Inflammatory macrophage treated with lipopolysaccharide for 4 hours (primary cell): ENCODE data around the gene EHMT1.

ENCODE experiments used
- DNase-seq: peaks from one replicate; pipeline ENCODE4 v3.0.0-alpha.2; 2020

The EHMT1 gene

GRCh38 chr9:137648396-137648795 lies 29.6 kb downstream of the EHMT1 start:
- DNase-seq, result no peak

- DNase-seq, result no peak
Observed at GRCh38 chr9:137649553-137649952, 30.7 kb downstream of the EHMT1 start.

GRCh38 chr9:137650259-137650658 lies 31.5 kb downstream of the EHMT1 start:
- DNase-seq, result no peak

- no peak for DNase-seq
Observed at GRCh38 chr9:137650779-137651178, 32.0 kb downstream of the EHMT1 start.

GRCh38 chr9:137656416-137656815 lies 37.6 kb downstream of the EHMT1 start:
- DNase-seq, result no peak

- no peak for DNase-seq
Observed at GRCh38 chr9:137657606-137658005, 38.8 kb downstream of the EHMT1 start.

- no peak for DNase-seq
Observed at GRCh38 chr9:137658781-137659180, 40.0 kb downstream of the EHMT1 start.

- peak; percentile 81 for DNase-seq
Observed at GRCh38 chr9:137660144-137660543, 41.3 kb downstream of the EHMT1 start.

GRCh38 chr9:137663584-137663983 lies 44.8 kb downstream of the EHMT1 start:
- no peak for DNase-seq

- no peak for DNase-seq
Observed at GRCh38 chr9:137664676-137665075, 45.9 kb downstream of the EHMT1 start.

- DNase-seq, result no peak
Observed at GRCh38 chr9:137665226-137665625, 46.4 kb downstream of the EHMT1 start.

GRCh38 chr9:137665697-137666512 lies 47.1 kb downstream of the EHMT1 start:
- no peak for DNase-seq

- no peak for DNase-seq
Observed at GRCh38 chr9:137666513-137666822, 47.7 kb downstream of the EHMT1 start.

GRCh38 chr9:137666955-137667670 lies 48.3 kb downstream of the EHMT1 start:
- no peak for DNase-seq

- no peak for DNase-seq
Observed at GRCh38 chr9:137668203-137668602, 49.4 kb downstream of the EHMT1 start.

GRCh38 chr9:137669261-137669672 lies 50.5 kb downstream of the EHMT1 start:
- DNase-seq, result no peak

GRCh38 chr9:137670391-137671195 lies 51.8 kb downstream of the EHMT1 start:
- DNase-seq, result peak; percentile 43

- DNase-seq, result no peak
Observed at GRCh38 chr9:137671196-137671538, 52.4 kb downstream of the EHMT1 start.

GRCh38 chr9:137671721-137672120 lies 52.9 kb downstream of the EHMT1 start:
- DNase-seq, result no peak

GRCh38 chr9:137672907-137673791 lies 54.3 kb downstream of the EHMT1 start:
- peak; percentile 48 for DNase-seq

- DNase-seq, result no peak
Observed at GRCh38 chr9:137673886-137674285, 55.1 kb downstream of the EHMT1 start.

- no peak for DNase-seq
Observed at GRCh38 chr9:137674307-137674975, 55.6 kb downstream of the EHMT1 start.
